HG03565 (cell line): ENCODE measurements around the gene THSD4.
A peak's percentile ranks its signal among the peaks of the same experiment; 100 is the strongest.

Experiments used
- ATAC-seq: cut with Tn5 transposase; IDR thresholded peaks from one replicate; pipeline ENCODE4 v1.9.1; 2021; ENCODE audit warnings: mild to moderate bottlenecking, moderate library complexity; ENCODE audit not compliant: unreplicated experiment

Gene THSD4

DNA sequence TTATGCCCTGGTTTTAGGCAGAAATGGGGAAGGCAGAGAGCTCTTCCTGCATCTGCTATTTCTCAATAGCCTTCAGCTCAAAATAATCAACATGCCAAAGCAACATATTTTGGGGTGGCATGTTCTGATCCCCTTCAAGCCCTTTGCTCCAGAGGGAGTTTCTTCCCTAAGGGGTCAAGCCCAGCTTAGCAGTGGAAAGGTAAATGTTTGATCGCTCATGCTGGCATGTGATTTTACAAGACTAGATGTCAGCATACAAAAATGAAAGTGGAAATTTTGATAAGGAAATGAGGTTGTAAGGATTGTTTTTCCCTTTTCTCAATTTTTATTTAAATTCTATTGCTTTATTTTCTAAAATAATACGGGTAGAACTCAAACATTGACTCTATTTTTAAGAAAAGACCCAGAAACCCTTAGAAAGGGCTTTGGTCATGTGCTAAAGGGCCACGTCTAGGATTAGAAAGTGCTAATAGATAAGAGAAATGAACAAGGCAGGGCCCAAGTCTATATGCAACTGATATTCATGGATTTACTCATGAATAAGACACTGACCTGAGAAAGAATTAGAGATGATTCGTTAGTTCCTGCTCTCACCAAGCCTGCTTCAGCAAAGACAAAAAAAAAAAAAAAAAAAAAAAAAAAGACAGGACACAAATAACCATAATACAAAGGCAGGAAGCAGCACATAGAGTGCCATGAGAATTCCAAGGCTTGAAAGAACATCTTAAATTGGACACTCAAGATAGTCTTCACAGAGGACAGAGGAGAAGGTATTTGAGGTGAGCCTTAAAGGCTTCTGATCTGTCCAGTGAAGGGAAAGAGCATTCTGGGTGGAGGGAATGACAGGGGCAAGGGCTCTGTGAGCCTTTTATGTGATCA, 640.1 kb downstream of the THSD4 start:
- ATAC-seq = no peak

DNA sequence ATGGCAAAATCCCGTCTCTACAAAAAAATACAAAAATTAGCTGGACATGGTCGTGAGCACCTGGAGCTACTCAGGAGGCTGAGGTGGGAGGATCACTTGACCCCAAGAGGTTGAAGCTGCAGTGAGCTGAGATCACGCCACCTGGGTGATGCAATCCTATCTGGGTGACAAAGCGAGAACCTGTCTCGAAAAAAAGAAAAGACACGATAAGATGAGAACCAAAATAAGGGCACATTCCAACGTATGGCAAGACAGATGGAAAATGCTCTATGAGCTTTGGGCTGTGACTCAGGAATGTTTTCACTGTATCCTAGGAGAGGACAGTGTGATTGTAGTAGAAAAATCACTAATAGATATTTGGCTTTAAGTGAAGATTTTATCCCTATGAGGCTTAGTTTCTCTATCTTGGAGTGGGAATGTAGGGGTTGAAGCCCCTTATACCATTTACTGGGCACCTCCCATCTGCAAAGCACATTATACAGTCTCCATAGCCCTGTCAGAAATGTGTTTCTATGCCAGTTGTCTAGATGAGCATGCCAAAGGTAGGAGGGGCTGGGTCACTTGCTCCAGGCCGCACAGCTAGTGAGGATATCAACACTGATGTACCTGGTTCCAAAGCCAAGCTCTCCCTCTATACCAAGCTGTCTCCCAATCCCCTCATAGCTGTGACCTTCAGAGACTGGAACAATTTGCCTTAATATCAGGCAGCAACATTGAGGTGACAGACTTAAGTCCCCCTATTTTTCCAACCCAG, 641.5 kb downstream of the THSD4 start:
- no peak for ATAC-seq

GRCh38 chr15:71757741-71758530, 642.7 kb downstream of the THSD4 start:
- ATAC-seq = no peak

- no peak for ATAC-seq
Measured at GRCh38 chr15:71758711-71759110, 643.4 kb downstream of the THSD4 start.

DNA sequence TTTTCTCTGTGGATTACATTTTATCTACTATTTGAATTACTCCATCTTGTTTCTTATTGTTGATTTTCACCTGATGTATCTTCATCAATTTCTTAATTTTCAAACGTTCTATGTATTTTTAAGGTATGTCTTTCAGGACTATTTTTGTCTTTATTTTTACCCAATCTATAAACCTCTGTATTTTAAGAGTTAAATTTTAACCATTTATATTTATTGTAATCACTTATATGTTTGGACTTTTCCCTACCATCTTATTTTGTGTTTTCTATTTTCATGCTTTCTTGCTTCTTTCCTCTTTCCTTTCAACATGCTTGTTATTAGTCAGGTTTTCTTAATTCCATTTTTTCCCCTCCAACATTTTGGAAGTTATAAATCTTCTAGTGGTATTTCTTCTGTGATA, 645.6 kb downstream of the THSD4 start:
- no peak for ATAC-seq

GRCh38 chr15:71761649-71762048, 646.4 kb downstream of the THSD4 start:
- ATAC-seq = no peak

- no peak for ATAC-seq
Measured at GRCh38 chr15:71768184-71768583, 652.9 kb downstream of the THSD4 start.

GRCh38 chr15:71773206-71773859, 658.1 kb downstream of the THSD4 start:
- no peak for ATAC-seq

DNA sequence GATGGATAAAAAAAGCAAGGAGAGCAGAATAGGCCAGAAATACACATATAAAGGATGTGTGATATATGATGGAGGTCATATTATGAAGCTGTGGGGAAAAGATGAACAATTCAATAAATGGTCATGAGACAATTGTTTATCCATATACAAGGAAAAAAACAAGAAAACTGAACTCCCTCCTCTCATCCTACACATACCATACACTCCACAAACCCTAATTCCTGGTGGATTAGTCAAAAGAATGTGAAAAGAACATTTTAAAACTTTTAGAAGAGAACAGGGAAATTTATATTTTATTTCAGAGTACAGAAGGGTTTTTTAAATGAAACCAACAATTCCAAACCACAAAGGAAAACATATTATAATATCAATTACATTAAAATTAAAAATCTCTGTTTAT, 660.6 kb downstream of the THSD4 start:
- ATAC-seq = no peak

DNA sequence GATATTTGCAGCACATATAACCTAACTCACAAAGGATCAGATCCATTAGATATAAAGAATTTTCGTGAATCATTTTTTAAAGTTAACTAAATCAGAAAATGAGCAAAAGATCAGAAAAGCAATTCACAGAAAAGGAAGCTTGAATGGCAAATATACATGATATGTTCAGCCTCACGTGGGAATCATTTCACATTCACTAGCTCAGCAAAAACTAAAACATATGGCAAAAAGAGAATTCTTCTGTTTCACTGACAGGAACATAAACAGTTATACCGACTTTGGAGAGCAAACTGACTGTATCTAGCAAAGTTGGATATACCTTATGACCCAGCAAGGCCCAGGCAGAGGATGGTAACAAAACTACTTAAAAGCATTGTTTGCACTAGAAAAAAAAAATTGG, 661.0 kb downstream of the THSD4 start:
- ATAC-seq = no peak

DNA sequence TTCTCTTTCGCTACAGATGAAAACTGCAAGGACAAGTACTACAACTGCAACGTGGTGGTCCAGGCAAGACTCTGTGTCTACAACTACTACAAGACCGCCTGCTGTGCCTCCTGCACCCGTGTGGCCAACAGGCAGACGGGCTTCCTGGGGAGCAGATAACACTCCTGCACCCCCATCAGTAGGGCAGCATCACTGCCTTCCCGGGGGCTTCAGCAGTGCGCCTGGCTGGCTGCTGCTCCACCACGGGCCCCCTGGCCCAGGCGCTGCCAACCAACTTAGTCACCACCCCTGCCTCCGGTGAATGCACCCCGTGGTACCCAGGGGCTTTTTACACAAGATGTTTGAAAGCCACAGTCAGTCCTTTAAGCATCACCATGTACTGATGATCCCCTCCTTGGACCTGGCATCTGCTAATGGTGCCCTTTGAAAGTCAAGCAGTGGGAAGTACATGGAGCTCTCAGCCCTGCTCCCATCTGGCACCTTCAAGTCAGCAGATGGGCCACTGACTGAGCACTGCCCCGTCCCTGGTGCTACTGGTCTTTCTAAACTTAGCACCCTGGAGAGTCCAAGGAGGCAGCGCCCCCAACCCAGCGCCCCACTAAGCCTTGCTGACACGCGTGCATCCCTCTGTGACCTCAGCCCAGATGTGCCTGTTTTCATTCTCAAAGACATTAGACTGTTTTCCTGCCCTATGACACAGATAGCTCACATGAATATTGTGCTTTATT, 662.1 kb downstream of the THSD4 start:
- no peak for ATAC-seq

DNA sequence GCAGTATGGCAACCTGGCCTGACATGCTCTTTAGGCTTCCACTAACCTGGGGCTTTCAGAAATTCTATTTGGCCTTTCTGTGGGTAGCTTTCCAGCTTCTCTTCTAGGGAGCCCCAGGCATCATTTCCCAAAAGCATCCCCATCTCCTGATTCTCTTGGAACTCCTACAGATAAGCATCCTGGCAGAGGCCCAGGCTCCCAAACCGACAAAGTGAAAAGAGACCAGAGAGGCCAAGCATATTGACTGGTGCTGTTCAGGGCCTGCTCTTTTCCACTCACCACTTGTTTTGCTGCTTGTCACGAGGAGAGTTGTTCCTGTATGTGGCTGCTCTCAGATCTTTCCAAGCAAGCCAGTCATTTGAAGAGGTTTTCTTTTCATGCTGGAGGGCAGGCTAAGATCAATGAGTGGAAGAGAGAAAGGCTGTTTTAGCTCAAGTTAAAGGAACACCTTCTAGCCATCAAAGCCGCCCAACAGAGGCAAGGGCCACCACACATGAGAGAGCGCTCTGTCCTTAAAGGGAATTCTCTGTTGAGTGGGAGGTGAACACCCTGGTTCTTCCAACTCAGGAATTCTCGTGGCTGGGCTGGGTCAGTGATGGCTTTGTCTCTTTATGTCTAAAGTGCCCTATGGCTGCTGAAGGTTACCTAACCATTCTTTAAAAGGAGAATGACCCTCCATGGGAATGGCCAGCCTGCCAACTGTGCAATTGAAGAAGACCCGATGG, 664.0 kb downstream of the THSD4 start:
- no peak for ATAC-seq

DNA sequence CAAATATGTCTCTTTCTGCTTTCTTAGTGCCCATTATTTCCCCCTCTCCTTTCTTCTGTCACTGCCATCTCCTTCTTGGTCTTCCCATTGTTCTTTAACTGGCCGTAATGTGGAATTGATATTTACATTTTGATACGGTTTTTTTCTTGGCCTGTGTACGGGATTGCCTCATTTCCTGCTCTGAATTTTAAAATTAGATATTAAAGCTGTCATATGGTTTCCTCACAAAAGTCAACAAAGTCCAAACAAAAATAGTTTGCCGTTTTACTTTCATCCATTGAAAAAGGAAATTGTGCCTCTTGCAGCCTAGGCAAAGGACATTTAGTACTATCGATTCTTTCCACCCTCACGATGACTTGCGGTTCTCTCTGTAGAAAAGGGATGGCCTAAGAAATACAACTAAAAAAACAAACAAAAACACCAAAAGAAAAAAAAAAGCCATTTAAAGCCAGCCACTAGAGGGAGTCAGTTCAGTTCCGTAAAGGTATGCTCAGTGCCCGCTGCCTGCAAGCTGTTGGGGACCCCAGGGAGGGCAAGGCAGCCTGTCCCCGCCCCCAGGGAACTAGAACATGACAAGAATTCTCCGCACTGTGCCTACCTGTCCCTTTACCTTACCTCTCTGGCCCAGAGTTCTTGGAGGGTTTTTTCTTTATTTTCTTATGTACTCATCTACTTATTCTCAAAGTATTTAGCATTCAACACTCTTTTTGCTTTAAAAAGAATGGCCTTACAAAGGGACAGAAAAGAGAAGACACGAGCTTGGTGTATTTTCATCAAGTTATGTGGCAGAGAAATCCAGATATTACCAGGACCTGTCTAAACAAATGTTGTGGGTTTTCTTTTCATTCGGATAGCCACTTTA, 665.1 kb downstream of the THSD4 start:
- no peak for ATAC-seq

DNA sequence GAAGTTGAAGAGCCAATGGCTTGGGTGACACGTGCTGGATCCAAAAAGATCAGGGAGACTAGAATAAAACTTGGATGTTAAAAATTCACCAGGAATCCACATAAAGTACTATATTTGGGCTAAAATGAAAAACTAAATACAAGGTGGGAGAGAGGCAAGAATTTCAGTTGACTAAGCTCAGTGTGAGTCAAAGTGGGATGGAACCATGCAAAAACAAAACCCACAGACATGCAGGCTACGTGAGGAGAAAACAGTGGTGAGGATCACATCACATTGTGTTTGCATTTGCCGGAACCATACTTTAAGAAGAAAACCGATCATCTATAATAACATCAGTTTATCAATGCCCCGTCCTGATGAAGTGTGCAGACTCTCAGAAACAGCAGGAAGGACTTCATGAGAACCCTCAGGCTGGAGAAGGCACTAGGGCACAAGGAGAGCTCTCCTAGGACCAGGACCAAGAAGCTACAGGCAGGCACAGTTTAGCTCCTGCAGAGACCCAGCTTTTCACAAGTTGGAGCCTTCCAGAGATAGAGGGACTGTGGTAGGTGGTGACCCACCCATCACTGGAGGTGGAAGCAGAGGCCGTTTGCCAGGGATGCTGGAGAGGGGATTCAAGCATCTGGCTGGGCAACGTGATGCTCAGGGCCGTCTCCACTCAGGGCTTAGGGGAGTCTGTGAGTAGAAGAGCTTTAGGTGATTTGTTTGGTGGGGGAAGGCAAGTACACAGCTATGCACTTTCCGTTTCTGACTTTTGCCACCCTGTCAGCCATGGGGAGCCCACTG, 666.1 kb downstream of the THSD4 start:
- ATAC-seq = peak; percentile 49

DNA sequence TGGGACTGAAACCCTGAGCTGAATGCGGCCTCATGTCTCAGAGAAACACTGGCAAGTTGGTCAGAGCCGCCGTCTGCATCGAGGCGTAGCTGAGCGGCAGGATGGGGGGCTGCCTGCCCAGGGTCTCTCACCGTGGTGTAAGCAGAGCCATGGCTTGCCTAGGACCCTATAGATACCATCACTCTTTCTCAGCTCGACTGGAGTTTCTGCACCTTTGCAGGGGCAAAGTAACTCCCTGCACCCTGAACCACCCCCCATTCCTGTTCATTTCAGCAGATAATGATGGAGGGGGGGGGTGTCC, 666.6 kb downstream of the THSD4 start:
- ATAC-seq = no peak

- no peak for ATAC-seq
Measured at GRCh38 chr15:71782422-71783165, 667.3 kb downstream of the THSD4 start.

GRCh38 chr15:71784719-71785118, 669.4 kb downstream of the THSD4 start:
- ATAC-seq = no peak
